Endodermal cell (in vitro differentiated cells): ENCODE data around the gene AQP7. TPM values are rescaled to one million over a fixed set of nuclear protein-coding genes. Genes with fewer than 3 reads are reported as not detected.
A peak's percentile ranks its signal among the peaks of the same experiment; 100 is the strongest.

Source experiments
- DNase-seq: peaks from one replicate; pipeline ENCODE4 v3.0.0-alpha.2; 2017
- H3K27ac ChIP-seq: 2 replicates; pipeline ENCODE4 v1.5.1; 2013; ENCODE audit warnings: mild to moderate bottlenecking, low read depth, low read length, moderate library complexity
- H3K27me3 ChIP-seq: 2 replicates; pipeline ENCODE4 v1.6.1; 2013; ENCODE audit warnings: mild to moderate bottlenecking, low read length, moderate library complexity; ENCODE audit not compliant: insufficient read depth, control insufficient read depth, poor library complexity, severe bottlenecking
- H3K36me3 ChIP-seq: 2 replicates; pipeline ENCODE4 v1.7.0; 2013; ENCODE audit warnings: mild to moderate bottlenecking, low read length, moderate library complexity; ENCODE audit not compliant: control insufficient read depth, insufficient read depth
- H3K4me1 ChIP-seq: one replicate; pipeline ENCODE4 v1.7.0; 2013; ENCODE audit warnings: low read length; ENCODE audit not compliant: control insufficient read depth, insufficient read depth
- H3K4me3 ChIP-seq: 2 replicates; pipeline ENCODE4 v1.5.1; 2013; ENCODE audit warnings: mild to moderate bottlenecking, low read length, moderate library complexity
- H3K9ac ChIP-seq: 2 replicates; pipeline ENCODE4 v1.6.1; 2013; ENCODE audit warnings: mild to moderate bottlenecking, low read length, moderate library complexity; ENCODE audit not compliant: poor library complexity, severe bottlenecking; ENCODE audit errors: extremely low read depth
- H3K9me3 ChIP-seq: 2 replicates; pipeline ENCODE4 v1.6.1; 2013; ENCODE audit warnings: mild to moderate bottlenecking, low read length, moderate library complexity; ENCODE audit not compliant: control insufficient read depth
- H3K27ac Mint-ChIP-seq: 2 replicates; pipeline ENCODE4 v1.8.0; 2020; ENCODE audit warnings: mixed read lengths
- H3K27me3 Mint-ChIP-seq: 2 replicates; pipeline ENCODE4 v1.8.0; 2021; ENCODE audit warnings: mild to moderate bottlenecking, mixed read lengths; ENCODE audit not compliant: insufficient read depth
- H3K36me3 Mint-ChIP-seq: 2 replicates; pipeline ENCODE4 v1.8.0; 2020; ENCODE audit warnings: low read depth, mixed read lengths
- H3K4me1 Mint-ChIP-seq: 2 replicates; pipeline ENCODE4 v1.8.0; 2020; ENCODE audit warnings: mixed read lengths
- H3K4me3 Mint-ChIP-seq: 2 replicates; pipeline ENCODE4 v1.8.0; 2020; ENCODE audit warnings: mild to moderate bottlenecking, moderate library complexity, mixed read lengths
- H3K9me3 Mint-ChIP-seq: 2 replicates; pipeline ENCODE4 v1.8.0; 2020; ENCODE audit warnings: mild to moderate bottlenecking, mixed read lengths
- CTCF ChIP-seq: fragments of 200-600 bp; sonication (generic); conservative IDR thresholded peaks from 2 replicates; pipeline ENCODE4 v1.5.0; 2021; ENCODE audit warnings: antibody characterized with exemption, mild to moderate bottlenecking
- WGBS, 2 experiments: methylation state at CpG; one replicate each; pipeline versions ENCODE4 v1.1.5 to v1.1.7; 2013; ENCODE audit warnings: missing lambda C conversion rate in 2 of 2, mixed read lengths in 1 of 2; ENCODE audit not compliant: insufficient coverage in 1 of 2, insufficient read length in 1 of 2; 5-methylcytosine and 5-hydroxymethylcytosine counted together
- total RNA-seq, 2 donors: library from RNA; stranded (reverse); fragmentation: NEBNext Ultra II Directional in 1 of 2; extraction: Animal tissue kit (Norgen Biotek cat#: 25700) in 1 of 2; gene quantifications; 2 replicates in 1 of 2; 3 replicates in 1 of 2; pipeline ENCODE4 v1.2.1, GENCODE V29; 2021

Gene AQP7
- total RNA-seq, 2 donors from 2014 or later, result 0.38 TPM; not detected in 1

GRCh38 chr9:33447799-33448553, 45.6 kb upstream of the AQP7 start:
- H3K4me3 Mint-ChIP-seq, result peak overlapping the region; percentile 57
- no peaks in the 10 kb centered on the region for H3K36me3 Mint-ChIP-seq
- Histone ChIP-seq H3K4me1 (peaks cover 23% of the 10 kb centered on the region), H3K27me3 (peaks cover 10% of the 10 kb centered on the region), H3K4me3 (peak overlapping the region; percentile 73), H3K9ac (no peak overlapping the region), H3K36me3 (no peaks in the 10 kb centered on the region), H3K9me3 (no peaks in the 10 kb centered on the region), H3K27ac (no peak overlapping the region)
- no peaks in the 10 kb centered on the region for H3K9me3 Mint-ChIP-seq
- TF ChIP-seq CTCF, result no peak
- DNase-seq, result no peak
- WGBS, 2 experiments, result 57 to 63% methylated on average over 15 to 20 of the region's 20 CpGs
- H3K27ac Mint-ChIP-seq, result no peak overlapping the region
- peaks cover 26% of the 10 kb centered on the region for H3K27me3 Mint-ChIP-seq
- H3K4me1 Mint-ChIP-seq, result peaks cover 36% of the 10 kb centered on the region

GRCh38 chr9:33446946-33447798, 44.8 kb upstream of the AQP7 start, which contains the start of gene AQP3:
Gene AQP3, minus strand, starts transcription at chr9:33447593. Its CDS starts 63 bp downstream, at chr9:33447530.
- Histone ChIP-seq H3K36me3 (no peaks in the 10 kb centered on the region), H3K4me3 (peak within 1 kb of the TSS; percentile 73), H3K4me1 (peaks cover 23% of the 10 kb centered on the region), H3K9ac (no peak within 1 kb of the TSS), H3K27ac (no peak within 1 kb of the TSS), H3K9me3 (no peaks in the 10 kb centered on the region), H3K27me3 (peaks cover 10% of the 10 kb centered on the region)
- 1 to 6% methylated on average over 17 to 50 of the region's 50 CpGs for WGBS, 2 experiments
- TF ChIP-seq CTCF, result peak; percentile 58
- H3K27me3 Mint-ChIP-seq, result peaks cover 28% of the 10 kb centered on the region
- peak within 1 kb of the TSS; percentile 57 for H3K4me3 Mint-ChIP-seq
- peak; percentile 93 for DNase-seq
- no peaks in the 10 kb centered on the region for H3K9me3 Mint-ChIP-seq
- H3K36me3 Mint-ChIP-seq, result no peaks in the 10 kb centered on the region
- H3K4me1 Mint-ChIP-seq, result peaks cover 34% of the 10 kb centered on the region
- no peak within 1 kb of the TSS for H3K27ac Mint-ChIP-seq

GRCh38 chr9:33446240-33446945, 44.0 kb upstream of the AQP7 start:
- 63 to 68% methylated on average over 8 to 12 of the region's 12 CpGs for WGBS, 2 experiments
- no peak overlapping the region for H3K27ac Mint-ChIP-seq

More at GRCh38 chr9:33446240-33446945, 44.0 kb upstream of the AQP7 start:
- Mint-ChIP-seq H3K4me1 (peaks cover 34% of the 10 kb centered on the region), H3K9me3 (no peaks in the 10 kb centered on the region), H3K27me3 (peaks cover 28% of the 10 kb centered on the region), H3K4me3 (peak overlapping the region; percentile 57), H3K36me3 (no peaks in the 10 kb centered on the region)
- peaks cover 23% of the 10 kb centered on the region for H3K4me1 ChIP-seq
- no peak for TF ChIP-seq CTCF
- no peak overlapping the region for H3K9ac ChIP-seq
- no peaks in the 10 kb centered on the region for H3K36me3 ChIP-seq
- DNase-seq, result no peak
- no peak overlapping the region for H3K27ac ChIP-seq
- H3K9me3 ChIP-seq, result no peaks in the 10 kb centered on the region
- peak overlapping the region; percentile 72 for H3K4me3 ChIP-seq
- peaks cover 10% of the 10 kb centered on the region for H3K27me3 ChIP-seq
